Neuron (in vitro differentiated cells): ENCODE results near the gene PAPOLA.

Experiments used
- H2AFZ ChIP-seq: one replicate; pipeline ENCODE4 v1.6.1; 2013; ENCODE audit warnings: low read depth, mild to moderate bottlenecking, inconsistent platforms, low read length, moderate library complexity
- H3K27me3 ChIP-seq: one replicate; pipeline ENCODE4 v1.6.1; 2013; ENCODE audit warnings: low read length; ENCODE audit not compliant: insufficient read depth
- H3K36me3 ChIP-seq: one replicate; pipeline ENCODE4 v1.6.1; 2013; ENCODE audit warnings: low read length; ENCODE audit not compliant: insufficient read depth
- H3K4me1 ChIP-seq: one replicate; pipeline ENCODE4 v1.6.1; 2013; ENCODE audit warnings: low read length; ENCODE audit not compliant: insufficient read depth
- H3K4me3 ChIP-seq: 2 replicates; pipeline ENCODE4 v1.5.1; 2013; ENCODE audit warnings: mild to moderate bottlenecking, low read length, moderate library complexity
- H3K9me3 ChIP-seq: one replicate; pipeline ENCODE4 v1.6.1; 2013; ENCODE audit warnings: low read length

The PAPOLA gene

DNA sequence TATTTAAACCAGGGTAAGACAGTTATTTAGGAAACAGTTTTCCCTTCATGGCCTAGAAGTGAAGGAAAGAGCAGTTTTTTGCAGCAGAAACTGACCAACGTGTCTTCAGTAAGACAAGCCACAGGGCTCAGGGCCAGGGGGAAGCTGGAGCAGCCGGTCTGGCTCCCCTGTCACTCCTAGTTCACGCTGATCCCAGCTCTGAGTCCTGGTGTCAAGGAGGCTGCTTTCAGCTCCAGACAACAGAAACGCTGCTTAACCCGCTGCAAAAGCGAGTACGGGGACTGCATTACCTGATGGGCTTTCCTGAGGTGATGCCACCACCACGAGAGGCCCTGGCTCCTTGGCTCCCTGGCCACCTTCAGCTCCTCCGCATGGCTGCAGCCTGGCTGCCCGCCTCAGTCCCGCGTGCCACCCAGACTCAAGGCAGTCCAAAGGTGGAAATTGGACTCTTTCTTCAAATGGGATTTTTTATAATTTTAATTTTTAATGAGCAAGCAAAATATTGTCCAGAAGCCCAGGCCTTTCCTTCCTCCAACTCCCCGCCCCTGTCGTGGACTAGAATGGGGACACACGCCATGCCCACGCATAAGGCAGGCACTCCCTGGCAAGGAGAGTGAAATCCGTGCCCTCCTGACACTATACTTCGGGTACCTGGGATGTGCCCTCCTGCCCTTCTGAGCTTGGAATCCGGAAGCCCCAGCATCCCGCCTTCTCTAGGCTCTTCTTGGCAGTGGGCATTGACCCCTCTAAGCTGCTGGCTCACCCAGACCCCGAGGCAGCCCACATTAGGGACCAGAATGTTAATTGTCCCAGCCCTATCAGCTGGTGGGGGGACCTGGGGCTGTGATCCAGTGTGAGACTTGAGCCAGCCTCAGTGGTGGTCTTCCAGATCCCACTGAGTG lies 85.0 kb downstream of the PAPOLA start:
- Histone ChIP-seq H3K36me3 (no peaks in the 10 kb centered on the region), H3K9me3 (no peaks in the 10 kb centered on the region), H3K4me3 (no peak overlapping the region), H3K4me1 (peaks cover 39% of the 10 kb centered on the region), H2AFZ (no peak overlapping the region), H3K27me3 (no peaks in the 10 kb centered on the region)

DNA sequence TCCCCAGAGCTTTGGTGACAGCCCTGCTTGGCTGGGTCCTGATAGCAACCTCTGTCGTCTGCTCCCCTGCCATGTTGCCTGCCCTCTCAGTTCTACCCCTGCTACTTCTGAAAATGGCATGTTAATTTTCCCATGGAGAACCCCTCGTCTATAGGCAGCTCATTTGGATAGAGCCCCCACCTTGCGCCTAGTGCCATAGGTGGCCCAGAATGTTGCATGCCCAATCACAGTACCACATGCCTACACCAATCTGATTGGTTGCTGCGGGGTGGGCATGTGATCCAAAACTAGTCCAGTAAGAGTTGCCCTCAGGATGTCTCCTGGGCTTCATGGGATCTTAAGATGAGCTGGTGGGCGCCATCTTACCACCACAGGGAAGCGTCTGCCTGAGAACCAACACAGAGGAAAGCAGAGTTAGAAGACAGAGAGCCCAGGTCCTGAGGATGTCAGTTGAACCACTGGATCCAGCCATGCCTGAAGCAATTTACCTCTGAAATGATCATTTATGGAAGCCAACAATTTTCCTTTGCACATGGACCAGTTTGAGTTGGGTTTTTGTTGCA lies 85.7 kb downstream of the PAPOLA start:
- H3K27me3 ChIP-seq = no peaks in the 10 kb centered on the region

DNA sequence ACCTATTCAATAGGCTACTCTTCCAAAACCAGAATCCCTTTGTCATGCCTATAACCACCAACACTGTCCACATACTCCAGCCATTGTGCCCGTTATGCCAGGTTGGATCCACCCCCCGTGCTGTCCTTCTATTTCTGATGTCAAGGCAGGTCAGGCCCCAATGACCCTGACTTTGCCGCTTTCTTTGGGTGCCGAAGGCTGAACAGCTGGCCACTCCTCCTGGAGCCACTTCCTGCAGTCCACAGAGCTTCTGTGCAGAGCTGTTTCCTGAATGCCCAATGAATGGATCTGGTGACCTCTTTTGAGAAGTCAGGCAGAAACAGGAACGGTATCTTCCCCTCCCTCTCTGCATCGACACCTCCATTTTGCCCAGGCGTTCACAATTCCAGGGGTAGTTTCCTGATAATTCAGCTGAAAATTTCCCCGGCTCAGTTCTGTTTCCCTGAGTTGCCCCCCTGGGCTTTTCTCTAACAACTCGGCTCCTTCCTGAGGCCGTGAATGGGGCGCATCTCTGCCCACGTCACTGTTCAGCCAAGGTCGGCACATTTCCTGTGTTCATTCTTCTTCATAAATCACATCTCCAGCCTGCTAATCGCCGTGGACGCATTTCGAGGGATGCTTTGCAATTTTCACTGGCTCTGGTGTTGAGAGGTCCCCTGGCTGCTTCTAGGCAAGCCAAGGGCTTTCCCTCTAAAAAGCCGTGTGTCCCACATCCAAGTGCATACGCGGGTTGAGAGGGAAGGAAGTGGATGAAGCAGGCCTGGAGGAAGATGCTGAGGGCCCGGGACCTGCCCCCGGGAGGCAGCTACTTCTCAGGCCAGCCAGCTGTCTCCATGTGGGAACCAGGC lies 86.5 kb downstream of the PAPOLA start:
- Histone ChIP-seq H3K4me3 (no peak overlapping the region), H3K36me3 (no peaks in the 10 kb centered on the region), H2AFZ (peak overlapping the region; percentile 21), H3K9me3 (no peaks in the 10 kb centered on the region), H3K27me3 (no peaks in the 10 kb centered on the region), H3K4me1 (peaks cover 39% of the 10 kb centered on the region)

More for the DNA sequence above, 85.7 kb downstream of the PAPOLA start:
- H3K4me3 ChIP-seq = no peak overlapping the region
- peaks cover 39% of the 10 kb centered on the region for H3K4me1 ChIP-seq
- no peaks in the 10 kb centered on the region for H3K9me3 ChIP-seq
- H2AFZ ChIP-seq = no peak overlapping the region
- no peaks in the 10 kb centered on the region for H3K36me3 ChIP-seq

DNA sequence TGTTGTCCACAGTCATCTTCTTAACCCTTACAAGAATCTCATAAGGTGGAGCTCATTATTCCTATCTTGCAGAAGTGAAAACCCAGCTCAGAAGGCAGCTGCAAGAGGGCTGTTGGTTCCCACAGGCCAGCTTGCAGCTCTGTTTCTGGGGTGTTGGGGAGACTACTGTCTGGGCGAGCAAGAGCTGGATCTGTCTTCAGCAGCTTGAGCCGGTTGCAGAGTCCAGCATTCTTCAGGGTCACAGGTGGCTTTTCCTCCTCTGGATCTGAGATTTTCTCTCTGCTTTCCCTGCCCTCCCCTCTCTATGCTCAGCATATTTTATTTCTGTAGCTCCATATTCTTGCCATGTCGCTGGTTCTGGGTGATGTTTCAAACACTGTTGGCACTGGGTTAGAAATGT lies 87.4 kb downstream of the PAPOLA start:
- Histone ChIP-seq H3K36me3 (no peaks in the 10 kb centered on the region), H3K4me1 (peaks cover 36% of the 10 kb centered on the region), H3K9me3 (no peaks in the 10 kb centered on the region), H3K4me3 (no peak overlapping the region), H2AFZ (no peak overlapping the region), H3K27me3 (no peaks in the 10 kb centered on the region)

DNA sequence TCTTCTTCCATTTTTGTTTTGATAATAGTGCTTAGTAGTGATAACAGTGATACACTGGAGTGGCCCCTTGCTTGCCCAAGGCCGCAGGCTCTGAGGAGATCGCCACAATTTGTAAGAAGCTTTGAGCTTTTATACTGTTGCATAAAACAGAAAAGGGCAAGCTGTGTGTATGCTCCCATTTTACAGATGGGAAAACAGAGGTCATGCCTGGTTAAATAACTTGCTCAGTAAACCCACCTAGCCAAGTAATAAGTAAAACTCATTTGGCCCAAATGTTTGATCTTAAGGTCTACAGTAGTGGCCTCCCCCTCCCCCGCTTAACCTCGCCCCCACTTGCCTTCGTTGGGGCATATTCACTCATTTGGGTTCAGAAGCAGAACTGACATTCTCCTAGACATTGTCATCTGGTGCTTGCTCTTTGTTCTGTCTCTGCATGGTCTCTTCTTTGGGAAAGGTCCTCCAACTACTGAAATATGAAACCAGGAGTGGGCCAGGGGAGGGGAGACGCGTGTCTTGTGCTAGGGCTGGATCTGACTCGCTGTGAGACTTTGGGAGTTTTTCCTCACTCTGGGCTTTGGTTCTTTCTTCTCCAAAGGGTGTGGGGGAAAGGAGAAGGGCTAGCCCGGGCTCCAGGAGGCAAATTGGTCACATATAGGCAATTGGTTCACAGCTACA lies 88.1 kb downstream of the PAPOLA start:
- no peaks in the 10 kb centered on the region for H3K9me3 ChIP-seq
- peaks cover 29% of the 10 kb centered on the region for H3K4me1 ChIP-seq

DNA sequence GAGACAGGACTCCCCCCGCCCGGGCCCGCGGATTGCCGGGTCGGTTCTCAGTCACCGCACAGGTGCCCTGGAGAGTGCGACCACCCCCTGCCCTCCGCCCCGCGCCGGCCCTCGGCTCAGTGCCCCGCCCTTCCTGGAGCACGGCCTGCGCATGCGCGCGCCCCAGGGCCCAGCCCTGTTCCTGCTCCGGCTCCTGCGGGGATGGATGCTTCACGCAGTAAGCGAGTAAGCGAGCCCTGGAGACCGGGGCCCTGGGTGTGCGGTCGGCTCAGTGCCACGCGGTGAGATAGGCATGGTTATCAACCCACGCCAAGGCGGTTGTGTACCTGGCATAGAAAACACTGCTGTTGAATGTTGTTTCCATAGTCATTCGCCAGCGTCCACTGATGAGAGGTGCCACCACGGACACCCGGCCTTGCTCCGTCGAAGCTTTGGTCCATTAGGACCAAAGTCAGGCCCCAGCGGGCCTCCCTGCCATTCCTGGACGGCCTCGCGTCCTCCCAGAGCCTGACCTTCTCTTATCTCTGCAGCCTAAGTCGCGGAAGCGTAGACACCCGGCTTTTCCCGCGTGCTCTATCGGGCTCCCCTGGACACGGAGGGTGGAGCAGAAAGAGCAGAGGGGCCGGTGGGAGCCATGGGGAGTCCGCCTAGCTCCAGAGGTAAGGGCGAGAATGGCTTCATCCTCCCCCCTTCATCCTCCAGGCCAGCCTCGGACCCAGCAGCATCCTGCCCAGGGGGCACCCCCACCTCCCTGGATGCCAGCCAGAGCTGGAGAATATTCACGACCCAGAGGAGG lies 90.6 kb downstream of the PAPOLA start:
- Histone ChIP-seq H3K36me3 (no peaks in the 10 kb centered on the region), H2AFZ (no peak overlapping the region), H3K4me1 (peaks cover 17% of the 10 kb centered on the region), H3K9me3 (no peaks in the 10 kb centered on the region), H3K27me3 (no peaks in the 10 kb centered on the region), H3K4me3 (no peak overlapping the region)

More for the DNA sequence above, 88.1 kb downstream of the PAPOLA start:
- no peaks in the 10 kb centered on the region for H3K36me3 ChIP-seq
- no peak overlapping the region for H2AFZ ChIP-seq
- H3K4me3 ChIP-seq = no peak overlapping the region
- no peaks in the 10 kb centered on the region for H3K27me3 ChIP-seq

DNA sequence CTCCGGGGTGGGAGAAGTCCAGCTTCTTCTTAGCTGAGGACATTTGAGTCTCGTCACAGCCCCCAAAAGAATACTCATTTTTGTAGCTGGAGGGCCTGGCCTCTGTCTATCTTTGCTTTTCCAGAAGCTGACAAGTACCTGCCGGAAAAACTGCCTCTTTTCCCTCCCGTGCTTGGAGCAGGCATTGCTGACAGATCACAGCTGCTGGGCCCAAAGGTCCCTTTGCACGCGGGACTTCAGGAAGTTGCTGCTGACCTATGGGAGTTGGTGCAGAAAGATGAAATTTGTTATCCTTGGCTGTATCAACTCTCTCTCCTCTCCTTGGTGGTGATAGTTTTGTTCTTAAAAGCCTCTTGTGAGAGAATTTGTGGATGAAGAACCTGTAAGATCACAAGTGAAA lies 92.8 kb downstream of the PAPOLA start:
- Histone ChIP-seq H3K9me3 (no peaks in the 10 kb centered on the region), H3K4me3 (no peak overlapping the region)

DNA sequence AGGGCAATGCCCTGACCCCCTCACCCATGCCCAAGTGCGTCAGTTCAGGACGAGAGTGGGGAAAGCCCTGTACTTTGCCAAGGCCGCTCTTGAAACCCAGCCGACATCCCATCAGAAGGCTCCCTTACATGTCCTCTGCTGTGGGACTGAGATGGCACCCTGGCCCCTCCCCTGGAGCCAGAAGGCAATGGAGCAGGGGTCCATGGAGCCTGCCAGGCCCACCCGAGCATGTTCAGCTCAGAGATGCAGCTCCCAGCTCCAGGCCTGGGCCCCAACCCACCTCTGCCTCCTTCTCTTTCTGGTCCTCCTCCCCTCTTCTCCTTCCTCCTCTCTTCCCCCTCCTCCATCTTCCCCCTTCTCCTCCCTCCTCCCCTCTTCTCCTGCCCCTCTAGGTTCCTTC lies 95.5 kb downstream of the PAPOLA start:
- Histone ChIP-seq H3K4me1 (no peaks in the 10 kb centered on the region), H3K4me3 (no peak overlapping the region), H3K9me3 (no peaks in the 10 kb centered on the region), H3K36me3 (no peaks in the 10 kb centered on the region), H3K27me3 (peaks cover 1% of the 10 kb centered on the region), H2AFZ (no peak overlapping the region)

More for the DNA sequence above, 92.8 kb downstream of the PAPOLA start:
- Histone ChIP-seq H3K4me1 (peaks cover 3% of the 10 kb centered on the region), H3K27me3 (no peaks in the 10 kb centered on the region), H2AFZ (no peak overlapping the region), H3K36me3 (no peaks in the 10 kb centered on the region)

DNA sequence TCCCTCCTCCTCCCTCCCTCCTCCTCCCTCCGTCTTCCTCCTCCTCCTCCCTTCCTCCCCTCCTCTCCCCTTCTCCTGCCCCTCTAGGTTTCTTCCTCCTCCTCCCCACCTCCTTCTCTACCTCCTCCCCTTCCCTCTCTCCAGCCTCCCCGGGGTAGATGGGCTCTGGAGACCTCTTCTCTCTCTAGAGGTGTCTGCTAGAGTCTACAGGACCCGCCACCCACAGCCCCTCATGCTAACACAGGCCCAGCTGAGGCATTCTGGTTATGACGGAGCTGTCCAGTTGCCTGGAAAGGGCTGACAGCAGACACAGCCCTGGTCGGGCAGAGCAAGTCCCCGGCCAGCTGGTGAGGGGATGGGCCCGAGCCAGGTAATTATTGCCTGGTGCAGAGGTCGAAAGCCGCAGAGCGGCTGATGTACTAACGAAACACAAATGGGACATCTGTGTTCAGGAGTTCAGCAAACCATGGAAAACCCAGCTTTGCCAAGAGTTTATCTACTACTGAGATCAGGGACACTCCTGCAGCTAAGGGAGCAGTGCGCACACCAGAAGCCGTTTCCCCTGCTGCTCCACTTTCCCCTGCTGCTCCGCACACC lies 96.2 kb downstream of the PAPOLA start:
- Histone ChIP-seq H3K36me3 (no peaks in the 10 kb centered on the region), H3K4me3 (no peak overlapping the region)

DNA sequence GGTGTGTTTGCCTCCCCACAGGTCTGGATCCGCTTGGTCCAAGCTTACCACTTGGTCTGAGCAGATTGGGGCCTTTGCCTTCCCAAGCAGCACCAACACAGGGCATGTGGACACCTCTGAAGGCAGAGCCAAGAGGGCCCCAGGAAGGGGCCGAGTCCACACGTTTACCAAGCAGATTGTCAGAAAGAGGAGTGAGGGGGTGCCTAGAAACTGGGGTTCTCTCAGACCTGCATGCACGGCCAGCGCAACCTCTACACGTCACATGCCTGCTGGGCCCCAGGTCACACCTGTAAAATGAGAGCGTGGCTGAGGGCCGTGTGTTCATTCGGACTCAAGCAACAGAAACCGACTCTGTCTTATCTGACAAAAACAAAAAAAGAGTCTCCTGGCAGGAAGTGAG lies 96.9 kb downstream of the PAPOLA start:
- H3K4me1 ChIP-seq = no peaks in the 10 kb centered on the region
- H3K4me3 ChIP-seq = no peak overlapping the region
- no peak overlapping the region for H2AFZ ChIP-seq
- H3K36me3 ChIP-seq = no peaks in the 10 kb centered on the region
- no peaks in the 10 kb centered on the region for H3K9me3 ChIP-seq
- peaks cover 7% of the 10 kb centered on the region for H3K27me3 ChIP-seq

More for the DNA sequence above, 96.2 kb downstream of the PAPOLA start:
- Histone ChIP-seq H3K27me3 (peaks cover 7% of the 10 kb centered on the region), H3K9me3 (no peaks in the 10 kb centered on the region), H2AFZ (no peak overlapping the region), H3K4me1 (no peaks in the 10 kb centered on the region)

DNA sequence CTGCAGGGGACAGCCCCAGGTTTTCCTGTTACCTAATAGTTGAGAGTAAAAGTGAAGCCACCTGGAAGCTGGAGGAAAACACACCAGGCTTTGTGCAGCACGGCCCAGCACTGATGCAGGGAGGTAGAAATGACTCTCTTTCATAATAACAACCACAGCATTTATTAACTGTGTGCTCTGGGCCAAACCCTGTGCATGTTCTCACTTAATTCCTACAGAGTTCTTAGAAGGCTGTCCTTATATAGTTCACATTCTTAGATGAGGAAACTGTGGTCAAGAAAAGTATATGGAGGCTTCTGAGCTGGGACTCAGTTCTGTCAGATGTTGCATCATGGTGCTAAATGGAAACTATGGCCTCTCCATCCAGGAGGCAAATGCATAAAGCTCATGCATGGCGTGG lies 100.0 kb downstream of the PAPOLA start:
- H3K36me3 ChIP-seq = no peaks in the 10 kb centered on the region
- no peak overlapping the region for H3K4me3 ChIP-seq
- H3K4me1 ChIP-seq = no peaks in the 10 kb centered on the region
- H2AFZ ChIP-seq = no peak overlapping the region
- H3K27me3 ChIP-seq = peaks cover 7% of the 10 kb centered on the region
- H3K9me3 ChIP-seq = no peaks in the 10 kb centered on the region
